H9 (cell line): ENCODE measurements around the gene CCDC102B. TPM values are rescaled to one million over a fixed set of nuclear protein-coding genes. Genes with fewer than 3 reads are reported as not detected.

Source experiments
- DNase-seq: peaks from one replicate; pipeline ENCODE4 v3.0.0-alpha.2; 2017
- H2AFZ ChIP-seq: one replicate; pipeline ENCODE4 v1.6.1; 2013; ENCODE audit warnings: mild to moderate bottlenecking, low read length, control low read depth, moderate library complexity
- H2AK5ac ChIP-seq: 2 replicates; pipeline ENCODE4 v1.6.1; 2013; ENCODE audit warnings: low read length, control low read depth, mixed read lengths; ENCODE audit not compliant: insufficient read length
- H2BK120ac ChIP-seq: one replicate; pipeline ENCODE4 v1.6.1; 2013; ENCODE audit warnings: low read depth, mild to moderate bottlenecking, low read length, control low read depth, inconsistent platforms; ENCODE audit not compliant: poor library complexity, severe bottlenecking
- H2BK12ac ChIP-seq: 2 replicates; pipeline ENCODE4 v1.6.1; 2013; ENCODE audit warnings: low read length, control low read depth, mixed read lengths, low read depth; ENCODE audit not compliant: insufficient read length
- H2BK15ac ChIP-seq: 2 replicates; pipeline ENCODE4 v1.6.1; 2013; ENCODE audit warnings: low read depth, low read length, control low read depth
- H2BK20ac ChIP-seq: one replicate; pipeline ENCODE4 v1.6.1; 2013; ENCODE audit warnings: low read depth, mild to moderate bottlenecking, low read length, control low read depth, inconsistent platforms; ENCODE audit not compliant: poor library complexity, severe bottlenecking
- H2BK5ac ChIP-seq: 2 replicates; pipeline ENCODE4 v1.6.1; 2013; ENCODE audit warnings: low read length, control low read depth, mixed read lengths; ENCODE audit not compliant: insufficient read length
- H3K14ac ChIP-seq: 2 replicates; pipeline ENCODE4 v1.6.1; 2013; ENCODE audit warnings: low read length, control low read depth; ENCODE audit not compliant: insufficient read depth
- H3K18ac ChIP-seq: 2 replicates; pipeline ENCODE4 v1.6.1; 2013; ENCODE audit warnings: low read depth, mild to moderate bottlenecking, mixed read lengths, low read length, control low read depth; ENCODE audit not compliant: insufficient read length
- H3K23ac ChIP-seq: 2 replicates; pipeline ENCODE4 v1.6.1; 2013; ENCODE audit warnings: low read length, control low read depth, mixed read lengths, low read depth; ENCODE audit not compliant: insufficient read length
- H3K23me2 ChIP-seq: 2 replicates; pipeline ENCODE4 v1.6.1; 2013; ENCODE audit warnings: low read depth, mild to moderate bottlenecking, mixed read lengths, low read length, control low read depth; ENCODE audit not compliant: insufficient read length, poor library complexity, severe bottlenecking
- H3K27ac ChIP-seq: 2 replicates; pipeline ENCODE4 v1.5.1; 2013; ENCODE audit warnings: low read length, control low read depth, mixed read lengths, low read depth; ENCODE audit not compliant: insufficient read length
- H3K27me3 ChIP-seq: 2 replicates; pipeline ENCODE4 v1.6.1; 2013; ENCODE audit warnings: low read length, control low read depth, inconsistent platforms; ENCODE audit not compliant: insufficient read depth
- H3K4ac ChIP-seq: 2 replicates; pipeline ENCODE4 v1.6.1; 2013; ENCODE audit warnings: low read depth, mild to moderate bottlenecking, control low read depth, inconsistent platforms, low read length, moderate library complexity
- H3K4me1 ChIP-seq: 2 replicates; pipeline ENCODE4 v1.6.1; 2013; ENCODE audit warnings: low read length, control low read depth, inconsistent platforms; ENCODE audit not compliant: insufficient read depth
- H3K4me2 ChIP-seq: 2 replicates; pipeline ENCODE4 v1.6.1; 2013; ENCODE audit warnings: low read length, control low read depth, mixed read lengths; ENCODE audit not compliant: insufficient read length, insufficient read depth
- H3K56ac ChIP-seq: 2 replicates; pipeline ENCODE4 v1.6.1; 2013; ENCODE audit warnings: low read depth, mild to moderate bottlenecking, mixed read lengths, low read length, control low read depth; ENCODE audit not compliant: insufficient read length
- H3K79me1 ChIP-seq: 2 replicates; pipeline ENCODE4 v1.6.1; 2013; ENCODE audit warnings: low read depth, mild to moderate bottlenecking, moderate library complexity, low read length, control low read depth, inconsistent platforms; ENCODE audit not compliant: insufficient read depth, poor library complexity, severe bottlenecking
- H3K79me2 ChIP-seq: 2 replicates; pipeline ENCODE4 v1.6.1; 2013; ENCODE audit warnings: low read length, control low read depth, inconsistent platforms; ENCODE audit not compliant: insufficient read depth
- H3K9ac ChIP-seq: 2 replicates; pipeline ENCODE4 v1.6.1; 2013; ENCODE audit warnings: low read length, control low read depth, mixed read lengths; ENCODE audit not compliant: insufficient read length; ENCODE audit errors: extremely low read depth
- H3K9me3 ChIP-seq: one replicate; pipeline ENCODE4 v1.6.1; 2013; ENCODE audit warnings: low read depth, low read length, inconsistent platforms; ENCODE audit not compliant: control insufficient read depth
- H3T11ph ChIP-seq: one replicate; pipeline ENCODE4 v1.6.1; 2013; ENCODE audit warnings: mild to moderate bottlenecking, low read length, control low read depth, inconsistent platforms
- H4K20me1 ChIP-seq: one replicate; pipeline ENCODE4 v1.6.1; 2013; ENCODE audit not compliant: control insufficient read depth, insufficient read length, insufficient read depth
- H4K5ac ChIP-seq: 2 replicates; pipeline ENCODE4 v1.6.1; 2013; ENCODE audit warnings: low read depth, mild to moderate bottlenecking, mixed read lengths, low read length, control low read depth; ENCODE audit not compliant: insufficient read length
- H4K8ac ChIP-seq: replicated peaks from 2 replicates; pipeline ENCODE4 v1.6.1; 2013; ENCODE audit warnings: low read length, control low read depth, mixed read lengths, low read depth; ENCODE audit not compliant: insufficient read length
- H4K91ac ChIP-seq: 2 replicates; pipeline ENCODE4 v1.6.1; 2013; ENCODE audit warnings: low read depth, mild to moderate bottlenecking, moderate library complexity, mixed read lengths, low read length, control low read depth; ENCODE audit not compliant: insufficient read length
- H3K27ac Mint-ChIP-seq, 3 experiments: 2 replicates in 2 of 3; 3 replicates in 1 of 3; pipeline ENCODE4 v1.8.0; 2020 to 2021; ENCODE audit warnings: mixed read lengths in 3 of 3, mild to moderate bottlenecking in 1 of 3, moderate library complexity in 1 of 3
- H3K27me3 Mint-ChIP-seq: 2 replicates; pipeline ENCODE4 v1.8.0; 2021; ENCODE audit warnings: low read depth, mild to moderate bottlenecking, moderate library complexity, mixed read lengths
- H3K36me3 Mint-ChIP-seq, 3 experiments: 2 replicates in 2 of 3; 3 replicates in 1 of 3; pipeline ENCODE4 v1.8.0; 2020 to 2021; ENCODE audit warnings: low read depth in 3 of 3, mixed read lengths in 3 of 3; ENCODE audit not compliant: insufficient read depth in 1 of 3
- H3K4me1 Mint-ChIP-seq, 2 experiments: 2 replicates each; pipeline ENCODE4 v1.8.0; 2020; ENCODE audit warnings: mixed read lengths in 2 of 2
- H3K4me3 Mint-ChIP-seq, 2 experiments: 2 replicates in 1 of 2; 3 replicates in 1 of 2; pipeline ENCODE4 v1.8.0; 2020 to 2021; ENCODE audit warnings: mild to moderate bottlenecking in 2 of 2, mixed read lengths in 2 of 2, moderate library complexity in 1 of 2
- H3K9me3 Mint-ChIP-seq, 2 experiments: 2 replicates in 1 of 2; 3 replicates in 1 of 2; pipeline ENCODE4 v1.8.0; 2020; ENCODE audit warnings: mild to moderate bottlenecking in 2 of 2, mixed read lengths in 2 of 2, moderate library complexity in 1 of 2
- WGBS: extraction: QIAGEN DNeasy Blood & Tissue Kit; methylation state at CpG from one replicate; pipeline ENCODE4 v1.1.7; 2013; ENCODE audit warnings: missing lambda C conversion rate, low lambda C conversion rate, mixed read lengths; ENCODE audit not compliant: insufficient read length; ENCODE audit errors: extremely low coverage; 5-methylcytosine and 5-hydroxymethylcytosine counted together
- total RNA-seq: library from RNA; stranded (reverse); gene quantifications from 2 replicates; pipeline ENCODE4 v1.2.1, GENCODE V29; 2021
- TF ChIP-seq, protein P1 (sequence below): fragments of 200-600 bp; sonication (generic); conservative IDR thresholded peaks from 3 replicates; pipeline ENCODE4 v1.8.0; 2021; ENCODE audit warnings: antibody characterized with exemption, mild to moderate bottlenecking

The CCDC102B gene
- total RNA-seq, 1 experiment from 2014 or later, result 1.2 TPM

DNA sequence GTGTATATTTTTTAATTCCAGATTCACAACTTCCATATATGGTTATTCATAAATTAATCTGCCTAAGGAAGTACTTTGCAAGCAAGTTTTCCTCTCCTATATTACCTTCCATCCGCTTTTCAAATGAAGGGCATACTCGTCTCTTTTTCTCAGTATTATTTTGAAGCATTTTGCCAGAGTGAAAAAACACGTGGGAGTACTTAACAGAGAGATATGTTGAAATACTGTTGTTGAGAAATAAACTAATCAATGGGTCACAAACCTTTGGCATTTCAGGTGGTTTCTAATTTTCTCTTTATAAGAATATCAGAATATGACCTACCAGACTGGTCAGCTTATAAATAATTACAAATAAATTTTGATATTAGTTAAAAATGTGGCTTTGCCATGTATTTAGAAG lies 67.6 kb downstream of the CCDC102B start:
- no peak overlapping the region for H3T11ph ChIP-seq
- no peak overlapping the region for H3K4me3 Mint-ChIP-seq
- no CpG with 5 or more reads among the region's 3 CpGs for WGBS
- no peak overlapping the region for H2BK15ac ChIP-seq
- no peak overlapping the region for H2BK20ac ChIP-seq
- H2BK12ac ChIP-seq, result no peak overlapping the region
- H3K4me1 ChIP-seq, result no peaks in the 10 kb centered on the region
- no peak overlapping the region for H3K23ac ChIP-seq
- H3K27ac ChIP-seq, result no peak overlapping the region
- no peak overlapping the region for H3K56ac ChIP-seq
- H3K9me3 ChIP-seq, result no peaks in the 10 kb centered on the region
- H2AK5ac ChIP-seq, result no peak overlapping the region
- no peak overlapping the region for H3K27ac Mint-ChIP-seq
- no peak overlapping the region for H3K18ac ChIP-seq
- no peak overlapping the region for H2BK120ac ChIP-seq
- no peaks in the 10 kb centered on the region for H3K79me2 ChIP-seq
- H3K9me3 Mint-ChIP-seq, result no peaks in the 10 kb centered on the region
- H4K91ac ChIP-seq, result no peak overlapping the region
- no peak for DNase-seq
- H3K23me2 ChIP-seq, result no peaks in the 10 kb centered on the region
- H3K27me3 Mint-ChIP-seq, result no peaks in the 10 kb centered on the region
- H2BK5ac ChIP-seq, result no peak overlapping the region
- no peak overlapping the region for H3K14ac ChIP-seq
- H3K36me3 Mint-ChIP-seq, result no peaks in the 10 kb centered on the region
- H3K79me1 ChIP-seq, result no peaks in the 10 kb centered on the region
- TF ChIP-seq, protein P1, sequence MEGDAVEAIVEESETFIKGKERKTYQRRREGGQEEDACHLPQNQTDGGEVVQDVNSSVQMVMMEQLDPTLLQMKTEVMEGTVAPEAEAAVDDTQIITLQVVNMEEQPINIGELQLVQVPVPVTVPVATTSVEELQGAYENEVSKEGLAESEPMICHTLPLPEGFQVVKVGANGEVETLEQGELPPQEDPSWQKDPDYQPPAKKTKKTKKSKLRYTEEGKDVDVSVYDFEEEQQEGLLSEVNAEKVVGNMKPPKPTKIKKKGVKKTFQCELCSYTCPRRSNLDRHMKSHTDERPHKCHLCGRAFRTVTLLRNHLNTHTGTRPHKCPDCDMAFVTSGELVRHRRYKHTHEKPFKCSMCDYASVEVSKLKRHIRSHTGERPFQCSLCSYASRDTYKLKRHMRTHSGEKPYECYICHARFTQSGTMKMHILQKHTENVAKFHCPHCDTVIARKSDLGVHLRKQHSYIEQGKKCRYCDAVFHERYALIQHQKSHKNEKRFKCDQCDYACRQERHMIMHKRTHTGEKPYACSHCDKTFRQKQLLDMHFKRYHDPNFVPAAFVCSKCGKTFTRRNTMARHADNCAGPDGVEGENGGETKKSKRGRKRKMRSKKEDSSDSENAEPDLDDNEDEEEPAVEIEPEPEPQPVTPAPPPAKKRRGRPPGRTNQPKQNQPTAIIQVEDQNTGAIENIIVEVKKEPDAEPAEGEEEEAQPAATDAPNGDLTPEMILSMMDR, result no peak
- H3K9ac ChIP-seq, result no peak overlapping the region
- H4K8ac ChIP-seq, result no peak overlapping the region
- no peak overlapping the region for H3K4me2 ChIP-seq
- H4K20me1 ChIP-seq, result no peaks in the 10 kb centered on the region
- no peak overlapping the region for H4K5ac ChIP-seq
- no peak overlapping the region for H3K4ac ChIP-seq
- H3K4me1 Mint-ChIP-seq, result peaks cover 5 to 6% of the 10 kb centered on the region in 2 experiments
- no peaks in the 10 kb centered on the region for H3K27me3 ChIP-seq
- H2AFZ ChIP-seq, result no peak overlapping the region
